H1 (cell line): Measurements from ENCODE around the gene GNG13.

Experiments used
- CEBPB ChIP-seq: IDR thresholded peaks from 2 replicates; pipeline ENCODE4 v1.6.1; 2012; ENCODE audit warnings: low read depth, low read length
- CREB1 ChIP-seq: IDR thresholded peaks from 2 replicates; pipeline ENCODE4 v1.6.1; 2012; ENCODE audit warnings: inconsistent platforms
- CTCF ChIP-seq, 3 experiments: IDR thresholded peaks; 1 replicate in 2 of 3; 2 replicates in 1 of 3; pipeline versions ENCODE4 v1.5.1 to v1.6.1; 2011; ENCODE audit warnings: low read length in 3 of 3, mild to moderate bottlenecking in 3 of 3, inconsistent platforms in 2 of 3, low read depth in 1 of 3, moderate library complexity in 1 of 3; ENCODE audit not compliant: insufficient read depth in 1 of 3; ENCODE audit errors: control extremely low read depth in 1 of 3
- E2F6 ChIP-seq: IDR thresholded peaks from 2 replicates; pipeline ENCODE4 v1.6.1; 2012; ENCODE audit warnings: inconsistent platforms
- EP300 ChIP-seq, 2 experiments: IDR thresholded peaks; 1 replicate in 1 of 2; 2 replicates in 1 of 2; pipeline ENCODE4 v1.6.1; 2011 to 2012; ENCODE audit warnings: low read depth in 2 of 2, low read length in 2 of 2, mild to moderate bottlenecking in 2 of 2, borderline replicate concordance in 1 of 2, inconsistent platforms in 1 of 2, moderate library complexity in 1 of 2
- GTF2F1 ChIP-seq: IDR thresholded peaks from 2 replicates; pipeline ENCODE4 v1.6.1; 2012; ENCODE audit warnings: low read depth, low read length, improper control_type of control experiment, borderline replicate concordance
- HDAC2 ChIP-seq, 2 experiments: fragments of 300-600 bp in 1 of 2; sonication (generic) in 1 of 2; IDR thresholded peaks; 2 replicates each; pipeline ENCODE4 v1.6.1; 2011 to 2012; ENCODE audit warnings: low read depth in 2 of 2, low read length in 2 of 2, mild to moderate bottlenecking in 2 of 2, moderate library complexity in 2 of 2, borderline replicate concordance in 1 of 2, inconsistent platforms in 1 of 2
- MAX ChIP-seq: IDR thresholded peaks from 2 replicates; pipeline ENCODE4 v1.6.1; 2012; ENCODE audit warnings: inconsistent platforms
- POLR2A ChIP-seq, 2 experiments: IDR thresholded peaks; 1 replicate in 1 of 2; 2 replicates in 1 of 2; pipeline ENCODE4 v1.6.1; 2011; ENCODE audit warnings: low read depth in 2 of 2, low read length in 2 of 2, mild to moderate bottlenecking in 2 of 2; ENCODE audit errors: control extremely low read depth in 1 of 2
- POLR2AphosphoS5 ChIP-seq: IDR thresholded peaks from 2 replicates; pipeline ENCODE4 v1.6.1; 2011; ENCODE audit warnings: low read depth, low read length
- SP1 ChIP-seq: IDR thresholded peaks from 2 replicates; pipeline ENCODE4 v1.6.1; 2011; ENCODE audit warnings: low read depth, low read length
- TCF12 ChIP-seq: IDR thresholded peaks from 2 replicates; pipeline ENCODE4 v1.6.1; 2011; ENCODE audit warnings: low read depth, mild to moderate bottlenecking, low read length
- YY1 ChIP-seq: IDR thresholded peaks from 2 replicates; pipeline ENCODE4 v1.6.1; 2011; ENCODE audit warnings: low read depth, mild to moderate bottlenecking, low read length

- no peak for TF ChIP-seq YY1
- TF ChIP-seq POLR2A (IDR thresholded peaks at IDR 0.05; ENCODE audit: control extremely low read depth in 1 of 2, low read depth in 2 of 2, low read length in 2 of 2), result no peak
- TF ChIP-seq E2F6, result no peak
- no peak for TF ChIP-seq GTF2F1
- TF ChIP-seq CTCF (IDR thresholded peaks at IDR 0.05; ENCODE audit: control extremely low read depth in 1 of 3, insufficient read depth in 1 of 3, low read depth in 1 of 3, low read length in 3 of 3), result no peak
- no peak for TF ChIP-seq TCF12
- TF ChIP-seq SP1, result no peak
- no peak for TF ChIP-seq MAX
- TF ChIP-seq HDAC2 (IDR thresholded peaks at IDR 0.05; ENCODE audit: borderline replicate concordance in 1 of 2, low read depth in 2 of 2, low read length in 2 of 2), result no peak
- TF ChIP-seq CEBPB, result no peak
- no peak for TF ChIP-seq POLR2AphosphoS5
- TF ChIP-seq EP300 (IDR thresholded peaks at IDR 0.05; ENCODE audit: borderline replicate concordance in 1 of 2, low read depth in 2 of 2, low read length in 2 of 2), result no peak
- TF ChIP-seq CREB1, result no peak
Observed at GRCh38 chr16:835373-835772, 34.8 kb upstream of the GNG13 start.
